ENCODE results near the gene ZSCAN5B.
"Not testable (repeated sequence)": the region's sequence is repeated elsewhere in the genome, so short reads cannot be mapped to it uniquely, and the experiment has no call there.

Gene ZSCAN5B

DNA sequence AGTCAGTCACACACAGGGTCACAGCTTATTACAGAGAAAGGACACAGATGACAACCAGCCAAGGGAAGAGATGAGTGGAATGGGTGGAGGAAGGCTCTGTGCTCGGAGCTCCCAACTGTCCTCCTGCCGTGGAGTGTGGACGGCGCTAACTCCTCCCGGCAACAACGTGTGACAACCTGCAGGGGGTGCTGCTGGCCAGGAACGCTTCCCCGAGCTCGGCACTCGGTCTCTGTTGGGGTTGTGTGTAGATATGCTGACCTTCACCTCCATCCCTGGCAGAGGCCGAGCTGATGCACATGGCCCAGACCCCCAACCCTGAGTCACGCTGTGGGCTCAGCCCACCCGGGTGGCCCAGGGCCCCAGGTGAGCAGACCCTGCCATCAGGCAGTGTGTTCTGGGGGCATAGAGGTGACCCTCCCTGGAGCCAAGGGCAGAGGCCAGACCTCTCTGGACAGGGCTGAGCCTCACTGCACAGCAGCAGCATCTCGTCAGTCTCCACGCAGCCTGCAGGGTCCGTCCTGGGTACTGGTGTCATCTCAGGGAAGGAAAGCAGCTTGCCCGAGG lies 42.4 kb downstream of the ZSCAN5B start:
- ChIA-PET POLR2A (no interaction called here), CTCF (interaction anchor here (0.8 to 4.6 kb wide), 13 partner anchors 10 to 194 kb away, joined by 3 to 33 read pairs (median 4); no protein-coding TSS in a partner anchor)
- H3K9me3 ChIP-seq (ENCODE audit: control extremely low read depth in 1 of 5, control insufficient read depth in 4 of 5, insufficient read depth in 2 of 5, low read depth in 1 of 5, low read length in 4 of 5), result no peaks in the 10 kb centered on the region
- peaks cover 2 to 51% (median 30%) of the 10 kb centered on the region in 4 experiments for H3K36me3 ChIP-seq (ENCODE audit: control insufficient read depth in 4 of 4, insufficient read depth in 4 of 4, low read length in 3 of 4)
- no peak overlapping the region for H3K27ac ChIP-seq (ENCODE audit: insufficient read depth in 1 of 2, low read depth in 1 of 2, low read length in 2 of 2, poor library complexity in 1 of 2, severe bottlenecking in 2 of 2)
- no peaks in the 10 kb centered on the region for H3K27me3 ChIP-seq (replicated peaks in 2 of 5; ENCODE audit: control insufficient read depth in 4 of 5, insufficient read depth in 5 of 5, low read length in 4 of 5)
- peak in 2 of 3 donors; percentile 25 to 32 for DNase-seq
- H3K4me3 ChIP-seq (ENCODE audit: control insufficient read depth in 1 of 7, extremely low read depth in 1 of 7, insufficient read depth in 4 of 7, low read depth in 2 of 7, low read length in 6 of 7), result no peak overlapping the region
- WGBS (ENCODE audit: insufficient coverage), result 95% methylated on average over 10 of the region's 17 CpGs
- H3K4me1 ChIP-seq (ENCODE audit: control extremely low read depth in 1 of 4, control insufficient read depth in 4 of 4, insufficient read depth in 4 of 4, low read length in 3 of 4), result peaks cover 0 to 13% (median 7%) of the 10 kb centered on the region in 4 experiments

DNA sequence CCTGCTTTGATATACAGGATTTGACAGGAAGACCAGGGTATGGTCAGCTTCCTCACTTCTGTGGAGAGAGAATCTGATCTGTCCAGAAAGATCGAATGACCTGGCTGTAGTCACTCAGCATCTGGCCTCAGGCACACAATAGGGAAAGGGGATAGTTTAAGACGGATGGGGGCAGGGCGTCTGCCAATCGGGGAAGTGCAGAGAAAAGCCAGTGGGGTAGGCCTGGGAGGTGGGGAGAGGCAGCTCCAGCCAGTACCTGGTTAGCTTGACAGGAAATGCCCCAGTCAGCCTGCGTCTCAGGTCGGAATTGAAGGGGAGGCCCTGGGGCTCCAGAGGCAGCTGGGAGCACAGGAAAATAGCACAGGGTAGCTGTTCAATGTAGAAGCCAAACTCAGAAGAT lies 44.1 kb downstream of the ZSCAN5B start:
- POLR2A ChIA-PET, result no interaction called here

GRCh38 chr19:56152644-56153043 lies 44.9 kb downstream of the ZSCAN5B start:
- Histone ChIP-seq H3K4me3 (ENCODE audit: control insufficient read depth in 1 of 7, extremely low read depth in 1 of 7, insufficient read depth in 4 of 7, low read depth in 2 of 7, low read length in 6 of 7) (no peak overlapping the region), H3K27ac (ENCODE audit: insufficient read depth in 1 of 2, low read depth in 1 of 2, low read length in 2 of 2, poor library complexity in 1 of 2, severe bottlenecking in 2 of 2) (no peak overlapping the region), H3K36me3 (ENCODE audit: control insufficient read depth in 4 of 4, insufficient read depth in 4 of 4, low read length in 3 of 4) (peaks cover 2 to 45% (median 32%) of the 10 kb centered on the region in 4 experiments), H3K4me1 (ENCODE audit: control extremely low read depth in 1 of 4, control insufficient read depth in 4 of 4, insufficient read depth in 4 of 4, low read length in 3 of 4) (peaks cover 0 to 13% (median 7%) of the 10 kb centered on the region in 4 experiments), H3K9me3 (ENCODE audit: control extremely low read depth in 1 of 5, control insufficient read depth in 4 of 5, insufficient read depth in 2 of 5, low read depth in 1 of 5, low read length in 4 of 5) (no peaks in the 10 kb centered on the region), H3K27me3 (replicated peaks in 2 of 5; ENCODE audit: control insufficient read depth in 4 of 5, insufficient read depth in 5 of 5, low read length in 4 of 5) (no peaks in the 10 kb centered on the region)
- ChIA-PET CTCF (interaction anchor here (1.2 to 4.6 kb wide), 5 partner anchors 8 to 100 kb away, joined by 3 to 33 read pairs (median 5); no protein-coding TSS in a partner anchor), POLR2A (interaction anchor here (0.6 kb wide), 1 partner anchor 22 kb away, joined by 3 read pairs; no protein-coding TSS in a partner anchor)
- 95% methylated on average over 2 of the region's 2 CpGs for WGBS (ENCODE audit: insufficient coverage)
- DNase-seq, result no peak

More for the DNA sequence above, 44.1 kb downstream of the ZSCAN5B start:
- 54% methylated on average over 6 of the region's 6 CpGs for WGBS (ENCODE audit: insufficient coverage)
- no peak overlapping the region for H3K27ac ChIP-seq (ENCODE audit: insufficient read depth in 1 of 2, low read depth in 1 of 2, low read length in 2 of 2, poor library complexity in 1 of 2, severe bottlenecking in 2 of 2)
- no peaks in the 10 kb centered on the region for H3K27me3 ChIP-seq (replicated peaks in 2 of 5; ENCODE audit: control insufficient read depth in 4 of 5, insufficient read depth in 5 of 5, low read length in 4 of 5)
- peaks cover 0 to 13% (median 7%) of the 10 kb centered on the region in 4 experiments for H3K4me1 ChIP-seq (ENCODE audit: control extremely low read depth in 1 of 4, control insufficient read depth in 4 of 4, insufficient read depth in 4 of 4, low read length in 3 of 4)
- DNase-seq, result no peak
- H3K36me3 ChIP-seq (ENCODE audit: control insufficient read depth in 4 of 4, insufficient read depth in 4 of 4, low read length in 3 of 4), result peaks cover 2 to 45% (median 26%) of the 10 kb centered on the region in 4 experiments
- no peaks in the 10 kb centered on the region for H3K9me3 ChIP-seq (ENCODE audit: control extremely low read depth in 1 of 5, control insufficient read depth in 4 of 5, insufficient read depth in 2 of 5, low read depth in 1 of 5, low read length in 4 of 5)
- H3K4me3 ChIP-seq (ENCODE audit: control insufficient read depth in 1 of 7, extremely low read depth in 1 of 7, insufficient read depth in 4 of 7, low read depth in 2 of 7, low read length in 6 of 7), result no peak overlapping the region
- CTCF ChIA-PET, result interaction anchor here (0.6 to 4.6 kb wide), 9 partner anchors 8 to 238 kb away, joined by 3 to 33 read pairs (median 4); no protein-coding TSS in a partner anchor

- POLR2A ChIA-PET, result no interaction called here
- DNase-seq, result no peak
- CTCF ChIA-PET, result interaction anchor here (0.5 kb wide), 1 partner anchor 22 kb away, joined by 3 read pairs; no protein-coding TSS in a partner anchor
- Histone ChIP-seq H3K4me1 (ENCODE audit: control extremely low read depth in 1 of 4, control insufficient read depth in 4 of 4, insufficient read depth in 4 of 4, low read length in 3 of 4) (peaks cover 0 to 18% (median 8%) of the 10 kb centered on the region in 4 experiments), H3K4me3 (ENCODE audit: control insufficient read depth in 1 of 7, extremely low read depth in 1 of 7, insufficient read depth in 4 of 7, low read depth in 2 of 7, low read length in 6 of 7) (no peak overlapping the region), H3K27me3 (replicated peaks in 2 of 5; ENCODE audit: control insufficient read depth in 4 of 5, insufficient read depth in 5 of 5, low read length in 4 of 5) (no peaks in the 10 kb centered on the region), H3K9me3 (ENCODE audit: control extremely low read depth in 1 of 5, control insufficient read depth in 4 of 5, insufficient read depth in 2 of 5, low read depth in 1 of 5, low read length in 4 of 5) (no peaks in the 10 kb centered on the region), H3K27ac (ENCODE audit: insufficient read depth in 1 of 2, low read depth in 1 of 2, low read length in 2 of 2, poor library complexity in 1 of 2, severe bottlenecking in 2 of 2) (no peak overlapping the region), H3K36me3 (ENCODE audit: control insufficient read depth in 4 of 4, insufficient read depth in 4 of 4, low read length in 3 of 4) (peaks cover 2 to 46% (median 23%) of the 10 kb centered on the region in 4 experiments)
- 94% methylated on average over 6 of the region's 11 CpGs for WGBS (ENCODE audit: insufficient coverage)
Observed at GRCh38 chr19:56150358-56150757, 47.2 kb downstream of the ZSCAN5B start.

DNA sequence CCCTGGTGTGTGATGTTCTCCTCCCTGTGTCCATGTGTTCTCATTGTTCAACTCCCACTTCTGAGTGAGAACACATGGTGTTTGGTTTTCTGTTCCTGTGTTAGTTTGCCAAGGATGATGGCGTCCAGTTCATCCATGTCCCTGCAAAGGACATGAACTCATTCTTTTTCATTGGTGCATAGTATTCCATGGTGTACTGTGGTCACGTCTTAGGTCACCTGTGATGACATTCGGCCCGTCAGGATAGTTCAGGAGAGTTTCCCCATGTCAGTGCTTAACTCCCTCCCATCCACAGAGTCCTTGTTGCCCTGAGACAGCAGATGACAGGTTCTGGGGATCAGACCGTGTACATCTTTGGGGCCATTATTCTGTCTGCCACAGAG lies 47.9 kb downstream of the ZSCAN5B start:
- no peaks in the 10 kb centered on the region for H3K9me3 ChIP-seq (ENCODE audit: control extremely low read depth in 1 of 5, control insufficient read depth in 4 of 5, insufficient read depth in 2 of 5, low read depth in 1 of 5, low read length in 4 of 5)
- DNase-seq, result no peak
- POLR2A ChIA-PET, result no interaction called here
- peaks cover 2 to 39% (median 22%) of the 10 kb centered on the region in 4 experiments for H3K36me3 ChIP-seq (ENCODE audit: control insufficient read depth in 4 of 4, insufficient read depth in 4 of 4, low read length in 3 of 4)
- no peaks in the 10 kb centered on the region for H3K27me3 ChIP-seq (replicated peaks in 2 of 5; ENCODE audit: control insufficient read depth in 4 of 5, insufficient read depth in 5 of 5, low read length in 4 of 5)
- H3K4me3 ChIP-seq (ENCODE audit: control insufficient read depth in 1 of 7, extremely low read depth in 1 of 7, insufficient read depth in 4 of 7, low read depth in 2 of 7, low read length in 6 of 7), result no peak overlapping the region
- CTCF ChIA-PET, result no interaction called here
- no peak overlapping the region for H3K27ac ChIP-seq (ENCODE audit: insufficient read depth in 1 of 2, low read depth in 1 of 2, low read length in 2 of 2, poor library complexity in 1 of 2, severe bottlenecking in 2 of 2)
- 80% methylated on average over 3 of the region's 5 CpGs for WGBS (ENCODE audit: insufficient coverage)
- peaks cover 2 to 25% (median 14%) of the 10 kb centered on the region in 4 experiments for H3K4me1 ChIP-seq (ENCODE audit: control extremely low read depth in 1 of 4, control insufficient read depth in 4 of 4, insufficient read depth in 4 of 4, low read length in 3 of 4)

GRCh38 chr19:56148955-56149655 lies 48.5 kb downstream of the ZSCAN5B start:
- POLR2A ChIA-PET; H3K4me3 ChIP-seq (ENCODE audit: control insufficient read depth in 1 of 7, extremely low read depth in 1 of 7, insufficient read depth in 4 of 7, low read depth in 2 of 7, low read length in 6 of 7); H3K27me3 ChIP-seq (replicated peaks in 2 of 5; ENCODE audit: control insufficient read depth in 4 of 5, insufficient read depth in 5 of 5, low read length in 4 of 5); DNase-seq; H3K27ac ChIP-seq (ENCODE audit: insufficient read depth in 1 of 2, low read depth in 1 of 2, low read length in 2 of 2, poor library complexity in 1 of 2, severe bottlenecking in 2 of 2); CTCF ChIA-PET; H3K9me3 ChIP-seq (ENCODE audit: control extremely low read depth in 1 of 5, control insufficient read depth in 4 of 5, insufficient read depth in 2 of 5, low read depth in 1 of 5, low read length in 4 of 5): not testable (repeated sequence)
- 96% methylated on average over 12 of the region's 12 CpGs for WGBS (ENCODE audit: insufficient coverage)
- Histone ChIP-seq H3K4me1 (ENCODE audit: control extremely low read depth in 1 of 4, control insufficient read depth in 4 of 4, insufficient read depth in 4 of 4, low read length in 3 of 4) (peaks cover 2 to 30% (median 20%) of the 10 kb centered on the region in 4 experiments), H3K36me3 (ENCODE audit: control insufficient read depth in 4 of 4, insufficient read depth in 4 of 4, low read length in 3 of 4) (peaks cover 2 to 37% (median 20%) of the 10 kb centered on the region in 4 experiments)

DNA sequence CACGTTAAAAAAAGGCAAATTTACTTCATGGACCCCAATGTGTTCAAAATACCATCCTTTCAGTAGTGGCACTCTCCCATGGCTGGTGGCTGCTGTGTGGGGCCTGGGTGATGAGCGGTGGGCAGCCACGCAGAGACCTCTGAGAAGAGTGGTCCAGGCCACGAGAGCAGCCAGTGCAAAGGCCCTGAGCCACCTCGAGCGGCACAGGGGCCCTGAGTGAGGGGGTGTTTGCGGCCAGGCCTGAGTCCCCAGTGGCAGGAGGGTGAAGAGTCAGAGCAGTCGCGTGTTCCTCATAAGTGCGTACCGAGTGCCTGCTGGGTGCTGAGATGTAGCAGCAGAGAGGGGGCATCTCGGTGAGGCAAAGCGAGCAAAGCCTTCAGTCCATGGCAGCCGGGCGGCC lies 49.5 kb downstream of the ZSCAN5B start:
- DNase-seq, result peak in 1 of 3 donors; percentile 22
- Histone ChIP-seq H3K4me1 (ENCODE audit: control extremely low read depth in 1 of 4, control insufficient read depth in 4 of 4, insufficient read depth in 4 of 4, low read length in 3 of 4) (peaks cover 2 to 32% (median 23%) of the 10 kb centered on the region in 4 experiments), H3K27ac (ENCODE audit: insufficient read depth in 1 of 2, low read depth in 1 of 2, low read length in 2 of 2, poor library complexity in 1 of 2, severe bottlenecking in 2 of 2) (no peak overlapping the region), H3K9me3 (ENCODE audit: control extremely low read depth in 1 of 5, control insufficient read depth in 4 of 5, insufficient read depth in 2 of 5, low read depth in 1 of 5, low read length in 4 of 5) (no peaks in the 10 kb centered on the region), H3K4me3 (ENCODE audit: control insufficient read depth in 1 of 7, extremely low read depth in 1 of 7, insufficient read depth in 4 of 7, low read depth in 2 of 7, low read length in 6 of 7) (no peak overlapping the region), H3K36me3 (ENCODE audit: control insufficient read depth in 4 of 4, insufficient read depth in 4 of 4, low read length in 3 of 4) (peaks cover 2 to 37% (median 20%) of the 10 kb centered on the region in 4 experiments), H3K27me3 (replicated peaks in 2 of 5; ENCODE audit: control insufficient read depth in 4 of 5, insufficient read depth in 5 of 5, low read length in 4 of 5) (no peaks in the 10 kb centered on the region)
- CTCF ChIA-PET, result interaction anchor here (0.6 to 1.2 kb wide), 2 partner anchors 13 to 39 kb away, joined by 3 read pairs; no protein-coding TSS in a partner anchor
- POLR2A ChIA-PET, result no interaction called here
- 98% methylated on average over 15 of the region's 15 CpGs for WGBS (ENCODE audit: insufficient coverage)

Measured in common myeloid progenitor, CD34-positive (primary cell).